Activated B cell treated with CpG ODN at 0.5 μM for 24 hours (primary cell): Measurements from ENCODE around the gene STRAP. TPM values are rescaled to one million over a fixed set of nuclear protein-coding genes. Genes with fewer than 3 reads are reported as not detected.
A peak's percentile ranks its signal among the peaks of the same experiment; 100 is the strongest.

Experiments
- ATAC-seq: fragments of 200-7000 bp; cut with Tn5 transposase; one replicate; pipeline ENCODE4 v1.10.0; 2021; ENCODE audit warnings: low read depth, mild to moderate bottlenecking, moderate library complexity
- CTCF ChIA-PET: fragments of 350-600 bp; sonication (Branson Sonifier 250); formaldehyde crosslinking; loops from one replicate; lab custom pipeline; 2021; ENCODE audit warnings: antibody characterized with exemption; lab: Charles Lee
- POLR2A ChIA-PET: fragments of 350-600 bp; sonication (Branson Sonifier 250); formaldehyde crosslinking; loops from one replicate; lab custom pipeline; 2021; ENCODE audit warnings: antibody characterized with exemption; lab: Charles Lee
- DNase-seq: peaks from one replicate; pipeline ENCODE4 v3.0.0; 2022
- H3K27ac Mint-ChIP-seq: one replicate; pipeline ENCODE4 v1.8.0; 2020; ENCODE audit warnings: mixed read lengths
- H3K27me3 Mint-ChIP-seq: one replicate; pipeline ENCODE4 v1.8.0; 2021; ENCODE audit warnings: mixed read lengths
- H3K36me3 Mint-ChIP-seq: one replicate; pipeline ENCODE4 v1.8.0; 2021; ENCODE audit warnings: low read depth, mixed read lengths
- H3K4me1 Mint-ChIP-seq: one replicate; pipeline ENCODE4 v1.8.0; 2021; ENCODE audit warnings: mixed read lengths
- H3K4me3 Mint-ChIP-seq: one replicate; pipeline ENCODE4 v1.8.0; 2020; ENCODE audit warnings: mild to moderate bottlenecking, mixed read lengths
- H3K9me3 Mint-ChIP-seq: one replicate; pipeline ENCODE4 v1.8.0; 2020; ENCODE audit warnings: mixed read lengths
- CTCF ChIP-seq: fragments of 200-600 bp; IDR thresholded peaks from one replicate; pipeline ENCODE4 v1.8.0; 2022; ENCODE audit warnings: antibody characterized with exemption, mild to moderate bottlenecking
- intact Hi-C: fragments of 100-400 bp; cut with micrococcal nuclease; formaldehyde crosslinking; loops from one replicate; pipeline ENCODE4 v1.15.1; 2024
- total RNA-seq: library from RNA; stranded (reverse); gene quantifications from 2 replicates; pipeline ENCODE4 v1.2.3, GENCODE V29; 2022

The STRAP gene
- total RNA-seq, 1 donor from 2014 or later = 82.3 TPM

- Mint-ChIP-seq H3K4me1 (peaks cover 38% of the 10 kb centered on the region), H3K27me3 (no peaks in the 10 kb centered on the region), H3K27ac (no peak overlapping the region), H3K9me3 (no peaks in the 10 kb centered on the region), H3K4me3 (no peak overlapping the region), H3K36me3 (peaks cover 20% of the 10 kb centered on the region)
- DNase-seq = no peak
- TF ChIP-seq CTCF = no peak
- ChIA-PET POLR2A (no interaction called here), CTCF (no interaction called here)
- intact Hi-C loops = no loop called here
- no peak for ATAC-seq
These were observed 2.8 kb upstream of the STRAP start for GRCh38 chr12:15879413-15879812.

- ATAC-seq (no peak), DNase-seq (no peak)
- Mint-ChIP-seq H3K27ac (peak overlapping the region; percentile 16), H3K4me1 (peaks cover 44% of the 10 kb centered on the region), H3K4me3 (peak overlapping the region; percentile 21), H3K36me3 (peaks cover 31% of the 10 kb centered on the region), H3K27me3 (no peaks in the 10 kb centered on the region), H3K9me3 (no peaks in the 10 kb centered on the region)
- no peak for TF ChIP-seq CTCF
- intact Hi-C loops = loop anchor here (1.0 to 5.0 kb wide), 3 partner anchors 24 to 354 kb away; no protein-coding TSS in a partner anchor
- ChIA-PET POLR2A (no interaction called here), CTCF (no interaction called here)
These were observed 1.5 kb upstream of the STRAP start for GRCh38 chr12:15880721-15881120.

- Mint-ChIP-seq H3K36me3 (peaks cover 59% of the 10 kb centered on the region), H3K4me3 (peak overlapping the region; percentile 99), H3K9me3 (no peaks in the 10 kb centered on the region), H3K4me1 (peaks cover 59% of the 10 kb centered on the region), H3K27me3 (no peaks in the 10 kb centered on the region), H3K27ac (peak overlapping the region; percentile 99)
- no peak for TF ChIP-seq CTCF
- DNase-seq = no peak
- ChIA-PET POLR2A (interaction anchor here (0.9 to 3.1 kb wide), 2 partner anchors 19 to 27 kb away, joined by 16 to 19 read pairs; partner anchors contain the start of gene DERA), CTCF (interaction anchor here (1.2 to 2.1 kb wide), 3 partner anchors 11 to 293 kb away, joined by 3 to 8 read pairs (median 3); no protein-coding TSS in a partner anchor)
- intact Hi-C loops = loop anchor here (2.0 to 5.0 kb wide), 4 partner anchors 15 to 923 kb away; partner anchors contain the start of genes ARHGDIB and EPS8
- no peak for ATAC-seq
These were observed 1.3 kb downstream of the STRAP start for GRCh38 chr12:15883536-15883935.

- Mint-ChIP-seq H3K27me3 (no peaks in the 10 kb centered on the region), H3K36me3 (peaks cover 71% of the 10 kb centered on the region), H3K4me1 (peaks cover 52% of the 10 kb centered on the region), H3K9me3 (no peaks in the 10 kb centered on the region), H3K27ac (no peak overlapping the region), H3K4me3 (no peak overlapping the region)
- TF ChIP-seq CTCF = no peak
- intact Hi-C loops = no loop called here
- ATAC-seq = no peak
- ChIA-PET POLR2A (no interaction called here), CTCF (interaction anchor here (1.0 kb wide), 1 partner anchor 12 kb away, joined by 3 read pairs; no protein-coding TSS in a partner anchor)
- no peak for DNase-seq
These were observed 4.3 kb downstream of the STRAP start for GRCh38 chr12:15886372-15887042.

- H3K27me3 Mint-ChIP-seq = no peaks in the 10 kb centered on the region
- POLR2A ChIA-PET = no interaction called here
- DNase-seq (no peak), ATAC-seq (no peak)
- CTCF ChIA-PET = interaction anchor here (1.0 kb wide), 1 partner anchor 11 kb away, joined by 3 read pairs; no protein-coding TSS in a partner anchor
- H3K4me1 Mint-ChIP-seq = peaks cover 44% of the 10 kb centered on the region
- peaks cover 69% of the 10 kb centered on the region for H3K36me3 Mint-ChIP-seq
- no peaks in the 10 kb centered on the region for H3K9me3 Mint-ChIP-seq
- intact Hi-C loops = no loop called here
- H3K4me3 Mint-ChIP-seq = no peak overlapping the region
- H3K27ac Mint-ChIP-seq = no peak overlapping the region
- no peak for TF ChIP-seq CTCF
These were observed 5.0 kb downstream of the STRAP start for GRCh38 chr12:15887043-15887817.
